Central memory CD8-positive, alpha-beta T cell (primary cell): ENCODE results near the gene CADM2.

Experiments
- ATAC-seq: fragments of 150-1000 bp; cut with Tn5 transposase; replicated peaks from 2 replicates; pipeline ENCODE4 v1.10.0; 2022; ENCODE audit warnings: mild to moderate bottlenecking, moderate FRiP score, moderate number of reproducible peaks; ENCODE audit not compliant: poor library complexity, severe bottlenecking; ENCODE audit errors: extremely low read depth
- DNase-seq, 2 donors: peaks; one replicate each; pipeline ENCODE4 v3.0.0; 2021; ENCODE audit warnings: low spot score in 2 of 2
- H3K27ac Mint-ChIP-seq: one replicate; pipeline ENCODE4 v1.8.0; 2022; ENCODE audit warnings: low read depth, mild to moderate bottlenecking, moderate library complexity, mixed read lengths
- H3K27me3 Mint-ChIP-seq: one replicate; pipeline ENCODE4 v1.8.0; 2022; ENCODE audit warnings: mixed read lengths
- H3K36me3 Mint-ChIP-seq: one replicate; pipeline ENCODE4 v1.8.0; 2022; ENCODE audit warnings: mild to moderate bottlenecking, moderate library complexity, mixed read lengths; ENCODE audit not compliant: insufficient read depth
- H3K4me1 Mint-ChIP-seq: one replicate; pipeline ENCODE4 v1.8.0; 2022; ENCODE audit warnings: mixed read lengths
- H3K4me3 Mint-ChIP-seq: one replicate; pipeline ENCODE4 v1.8.0; 2022; ENCODE audit warnings: mild to moderate bottlenecking, moderate library complexity, mixed read lengths
- H3K9me3 Mint-ChIP-seq: one replicate; pipeline ENCODE4 v1.8.0; 2022; ENCODE audit warnings: mixed read lengths

CADM2 gene

DNA sequence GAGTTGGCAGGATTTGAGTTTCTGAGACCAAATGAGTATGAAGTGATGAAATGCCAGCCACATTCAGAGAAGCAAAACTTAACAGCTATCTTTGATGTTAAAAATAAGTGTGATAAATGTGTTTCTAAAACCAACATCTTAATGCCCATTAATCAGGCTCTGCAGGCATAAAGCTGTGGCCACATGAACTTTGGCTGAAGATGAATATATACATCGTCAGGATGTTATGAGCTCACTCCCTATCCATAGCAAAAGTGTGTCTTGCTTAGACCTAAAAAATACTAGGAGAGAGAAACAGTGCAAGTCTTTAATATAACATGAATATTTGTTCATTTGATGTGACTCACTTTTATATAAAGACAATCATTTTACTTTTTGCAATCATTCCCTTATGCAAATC lies 218.0 kb downstream of the CADM2 start:
- no peak overlapping the region for H3K4me3 Mint-ChIP-seq
- H3K9me3 Mint-ChIP-seq = peaks cover 7% of the 10 kb centered on the region
- ATAC-seq = no peak
- no peak overlapping the region for H3K27ac Mint-ChIP-seq
- H3K36me3 Mint-ChIP-seq = no peaks in the 10 kb centered on the region
- DNase-seq = no peak
- H3K27me3 Mint-ChIP-seq = no peaks in the 10 kb centered on the region
- H3K4me1 Mint-ChIP-seq = no peaks in the 10 kb centered on the region

- ATAC-seq (no peak), DNase-seq (no peak)
- Mint-ChIP-seq H3K9me3 (peaks cover 10% of the 10 kb centered on the region), H3K27me3 (no peaks in the 10 kb centered on the region), H3K36me3 (no peaks in the 10 kb centered on the region), H3K4me1 (no peaks in the 10 kb centered on the region), H3K27ac (no peak overlapping the region), H3K4me3 (no peak overlapping the region)
Measured at GRCh38 chr3:85182975-85183752, 224.4 kb downstream of the CADM2 start.

DNA sequence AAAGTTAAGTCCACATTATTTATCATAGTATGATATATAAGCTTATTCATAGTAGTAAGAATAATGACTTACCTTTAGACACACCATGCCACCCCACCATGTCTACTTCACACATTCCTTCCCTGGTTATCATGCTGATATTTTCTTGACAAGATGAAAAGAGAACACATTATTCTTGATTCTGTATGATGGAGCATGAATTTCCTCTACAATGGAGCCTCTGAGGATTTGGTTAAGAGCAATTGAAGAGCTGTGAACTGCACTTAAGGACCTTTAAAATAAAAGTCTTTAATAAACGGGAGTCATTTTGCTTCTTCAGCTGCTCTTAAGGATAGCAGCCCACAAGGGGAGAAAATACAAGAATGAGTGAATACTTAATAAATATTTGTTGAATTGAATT lies 226.7 kb downstream of the CADM2 start:
- no peak overlapping the region for H3K27ac Mint-ChIP-seq
- ATAC-seq = no peak

DNA sequence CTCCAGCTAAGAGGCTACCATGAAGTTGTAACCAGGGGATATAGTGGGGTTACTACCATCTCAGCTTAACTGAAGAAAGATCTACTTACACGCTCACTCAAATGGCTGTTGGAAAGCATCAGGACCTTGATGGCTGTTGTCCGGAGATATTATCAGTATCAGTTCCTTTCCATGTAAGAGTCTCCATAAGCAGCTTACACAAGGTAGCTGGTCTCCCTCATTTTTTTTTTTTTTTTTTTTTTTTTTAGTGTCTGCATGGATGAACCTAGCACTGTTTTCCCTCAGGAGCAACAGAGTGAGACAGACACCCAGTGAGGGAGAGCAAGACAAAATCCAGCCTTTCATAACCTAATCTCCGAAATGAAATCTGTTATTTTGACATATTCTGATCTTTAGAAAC lies 230.9 kb downstream of the CADM2 start:
- H3K36me3 Mint-ChIP-seq = no peaks in the 10 kb centered on the region
- no peaks in the 10 kb centered on the region for H3K4me1 Mint-ChIP-seq
- no peak overlapping the region for H3K4me3 Mint-ChIP-seq
- ATAC-seq = no peak
- no peak for DNase-seq
- H3K27ac Mint-ChIP-seq = no peak overlapping the region
- peaks cover 12% of the 10 kb centered on the region for H3K9me3 Mint-ChIP-seq
- no peaks in the 10 kb centered on the region for H3K27me3 Mint-ChIP-seq

More for the DNA sequence above, 226.7 kb downstream of the CADM2 start:
- no peak for DNase-seq
- no peaks in the 10 kb centered on the region for H3K27me3 Mint-ChIP-seq
- no peak overlapping the region for H3K4me3 Mint-ChIP-seq
- H3K4me1 Mint-ChIP-seq = no peaks in the 10 kb centered on the region
- peaks cover 15% of the 10 kb centered on the region for H3K9me3 Mint-ChIP-seq
- no peaks in the 10 kb centered on the region for H3K36me3 Mint-ChIP-seq

- Mint-ChIP-seq H3K4me1 (no peaks in the 10 kb centered on the region), H3K27ac (no peak overlapping the region), H3K4me3 (no peak overlapping the region), H3K9me3 (peaks cover 12% of the 10 kb centered on the region), H3K36me3 (no peaks in the 10 kb centered on the region), H3K27me3 (no peaks in the 10 kb centered on the region)
- ATAC-seq = no peak
- no peak for DNase-seq
Measured at GRCh38 chr3:85193565-85193964, 234.8 kb downstream of the CADM2 start.

DNA sequence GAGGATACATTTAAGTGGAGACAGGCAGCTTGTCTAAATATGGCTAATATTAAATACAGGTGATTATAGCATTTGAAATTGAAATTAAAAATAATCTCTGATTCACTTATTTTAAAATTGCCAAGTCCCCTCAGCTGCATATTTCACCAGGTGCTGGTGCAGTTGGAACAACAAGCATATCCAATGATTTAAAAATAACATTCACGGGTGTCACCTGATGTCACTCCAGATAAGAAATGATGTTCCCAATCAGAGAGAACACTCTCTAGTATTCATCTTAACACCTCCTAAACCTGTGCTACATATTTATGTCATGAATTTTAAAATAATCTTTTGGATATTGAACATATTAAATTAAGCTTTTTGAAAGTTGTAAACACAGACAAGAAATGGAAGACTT lies 249.9 kb downstream of the CADM2 start:
- DNase-seq (no peak), ATAC-seq (no peak)
- H3K4me3 Mint-ChIP-seq = no peak overlapping the region
- no peaks in the 10 kb centered on the region for H3K27me3 Mint-ChIP-seq
- peaks cover 26% of the 10 kb centered on the region for H3K9me3 Mint-ChIP-seq
- H3K4me1 Mint-ChIP-seq = no peaks in the 10 kb centered on the region
- no peak overlapping the region for H3K27ac Mint-ChIP-seq
- H3K36me3 Mint-ChIP-seq = no peaks in the 10 kb centered on the region

- no peak for DNase-seq
- no peaks in the 10 kb centered on the region for H3K27me3 Mint-ChIP-seq
- H3K36me3 Mint-ChIP-seq = no peaks in the 10 kb centered on the region
- peaks cover 29% of the 10 kb centered on the region for H3K9me3 Mint-ChIP-seq
- ATAC-seq = no peak
- H3K4me3 Mint-ChIP-seq = no peak overlapping the region
- H3K4me1 Mint-ChIP-seq = no peaks in the 10 kb centered on the region
- H3K27ac Mint-ChIP-seq = no peak overlapping the region
Measured at GRCh38 chr3:85210540-85210939, 251.8 kb downstream of the CADM2 start.

- Mint-ChIP-seq H3K27me3 (no peaks in the 10 kb centered on the region), H3K27ac (no peak overlapping the region), H3K36me3 (peaks cover 2% of the 10 kb centered on the region), H3K4me1 (no peaks in the 10 kb centered on the region), H3K4me3 (no peak overlapping the region), H3K9me3 (peaks cover 56% of the 10 kb centered on the region)
- DNase-seq (no peak), ATAC-seq (no peak)
Measured at GRCh38 chr3:85228966-85229365, 270.2 kb downstream of the CADM2 start.

GRCh38 chr3:85244091-85244490 lies 285.3 kb downstream of the CADM2 start:
- H3K36me3 Mint-ChIP-seq = no peaks in the 10 kb centered on the region
- ATAC-seq (no peak), DNase-seq (no peak)
- no peak overlapping the region for H3K27ac Mint-ChIP-seq
- no peaks in the 10 kb centered on the region for H3K4me1 Mint-ChIP-seq
- H3K4me3 Mint-ChIP-seq = no peak overlapping the region
- no peaks in the 10 kb centered on the region for H3K27me3 Mint-ChIP-seq
- H3K9me3 Mint-ChIP-seq = peaks cover 4% of the 10 kb centered on the region

DNA sequence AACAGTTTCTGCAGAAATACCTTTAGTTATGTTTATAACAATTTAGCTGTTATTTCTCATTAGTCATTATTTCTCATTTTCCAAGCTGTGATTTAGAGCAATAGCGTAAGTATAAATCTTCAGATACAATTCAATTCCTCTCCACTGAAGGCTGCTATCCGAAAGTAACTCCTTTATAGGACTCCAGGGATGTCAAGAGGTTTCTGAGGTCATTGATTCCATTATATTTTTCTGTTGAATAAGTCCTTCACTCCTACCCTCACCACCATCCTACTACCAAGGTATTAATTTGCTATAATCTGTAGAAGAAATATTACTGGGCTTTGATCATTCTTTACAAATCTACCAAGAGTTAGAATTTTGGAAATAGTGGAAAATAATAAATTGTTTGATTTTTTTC lies 285.7 kb downstream of the CADM2 start:
- Mint-ChIP-seq H3K27ac (no peak overlapping the region), H3K9me3 (peaks cover 4% of the 10 kb centered on the region), H3K27me3 (no peaks in the 10 kb centered on the region), H3K4me1 (no peaks in the 10 kb centered on the region), H3K4me3 (no peak overlapping the region), H3K36me3 (no peaks in the 10 kb centered on the region)
- ATAC-seq = no peak
- DNase-seq = no peak

- Mint-ChIP-seq H3K36me3 (no peaks in the 10 kb centered on the region), H3K27ac (no peak overlapping the region), H3K4me1 (no peaks in the 10 kb centered on the region), H3K4me3 (no peak overlapping the region), H3K9me3 (peaks cover 23% of the 10 kb centered on the region), H3K27me3 (no peaks in the 10 kb centered on the region)
- DNase-seq (no peak), ATAC-seq (no peak)
Measured at GRCh38 chr3:85251766-85252165, 293.0 kb downstream of the CADM2 start.

DNA sequence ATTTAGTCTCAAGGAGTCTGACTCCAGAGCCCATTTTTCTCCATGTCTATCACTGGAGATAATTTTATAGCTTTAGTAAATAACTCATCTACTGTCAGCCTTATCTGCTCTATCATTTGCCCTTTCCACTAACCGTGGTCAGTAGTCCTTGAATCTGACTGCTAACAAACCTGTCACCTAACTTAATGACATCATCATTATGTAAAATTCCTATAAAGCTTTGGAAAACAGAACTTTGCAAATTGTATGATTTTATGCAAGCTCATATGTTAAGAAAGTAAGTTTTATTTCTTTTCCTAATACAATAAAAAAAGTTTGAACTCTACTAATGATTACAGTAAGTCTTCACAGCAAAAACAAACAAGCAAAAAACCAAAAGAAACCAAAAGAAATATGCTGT lies 293.9 kb downstream of the CADM2 start:
- Mint-ChIP-seq H3K27me3 (no peaks in the 10 kb centered on the region), H3K4me3 (no peak overlapping the region), H3K36me3 (no peaks in the 10 kb centered on the region), H3K27ac (no peak overlapping the region), H3K9me3 (peaks cover 23% of the 10 kb centered on the region), H3K4me1 (no peaks in the 10 kb centered on the region)
- DNase-seq = no peak
- no peak for ATAC-seq

- Mint-ChIP-seq H3K4me3 (no peak overlapping the region), H3K36me3 (no peaks in the 10 kb centered on the region), H3K27me3 (no peaks in the 10 kb centered on the region), H3K27ac (no peak overlapping the region), H3K9me3 (peaks cover 23% of the 10 kb centered on the region), H3K4me1 (no peaks in the 10 kb centered on the region)
- no peak for ATAC-seq
- no peak for DNase-seq
Measured at GRCh38 chr3:85254738-85255137, 295.9 kb downstream of the CADM2 start.
